B cell (primary cell): ENCODE data around the gene OSGEPL1. TPM values are rescaled to one million over a fixed set of nuclear protein-coding genes. Genes with fewer than 3 reads are reported as not detected.

Source experiments
- ATAC-seq: fragments of 200-7000 bp; cut with Tn5 transposase; one replicate; pipeline ENCODE4 v1.10.0; 2021; ENCODE audit warnings: low read depth, mild to moderate bottlenecking, moderate number of reproducible peaks, moderate library complexity
- CTCF ChIA-PET: fragments of 350-600 bp; sonication (Branson Sonifier 250); formaldehyde crosslinking; loops from one replicate; lab custom pipeline; 2021; ENCODE audit warnings: antibody characterized with exemption, inconsistent platforms; lab: Charles Lee
- POLR2A ChIA-PET: fragments of 350-600 bp; sonication (Branson Sonifier 250); formaldehyde crosslinking; loops from one replicate; lab custom pipeline; 2021; ENCODE audit warnings: antibody characterized with exemption; lab: Charles Lee
- DNase-seq: peaks from one replicate; pipeline ENCODE4 v3.0.0; 2013
- H2AFZ ChIP-seq: 2 replicates; pipeline ENCODE4 v1.6.1; 2012; ENCODE audit warnings: mild to moderate bottlenecking, low read depth, low read length; ENCODE audit not compliant: insufficient read depth, poor library complexity, severe bottlenecking
- H3K27ac ChIP-seq, 2 donors: 1 replicate in 1 of 2; 2 replicates in 1 of 2; pipeline ENCODE4 v1.5.1; 2012 to 2013; ENCODE audit warnings: low read length in 2 of 2, mild to moderate bottlenecking in 2 of 2, moderate library complexity in 1 of 2
- H3K27me3 ChIP-seq, 4 experiments: fragments of 200-600 bp in 1 of 4; sonication (generic) in 1 of 4; replicated peaks in 1 of 4; 1 replicate in 2 of 4; 2 replicates in 2 of 4; pipeline versions ENCODE4 v1.6.1 to v1.7.0; 2013 to 2016; ENCODE audit warnings: low read length in 3 of 4, mild to moderate bottlenecking in 2 of 4, mixed read lengths in 1 of 4, moderate library complexity in 1 of 4; ENCODE audit not compliant: insufficient read depth in 4 of 4, control insufficient read depth in 3 of 4; ENCODE audit errors: control extremely low read depth in 1 of 4
- H3K36me3 ChIP-seq, 2 experiments: replicated peaks in 1 of 2; 1 replicate in 1 of 2; 2 replicates in 1 of 2; pipeline versions ENCODE4 v1.6.1 to v1.7.1; 2013; ENCODE audit warnings: low read length in 1 of 2; ENCODE audit not compliant: insufficient read depth in 2 of 2, control insufficient read depth in 1 of 2; ENCODE audit errors: control extremely low read depth in 1 of 2, extremely low read depth in 1 of 2
- H3K4me1 ChIP-seq, 2 donors: fragments of 200-600 bp in 1 of 2; sonication (generic) in 1 of 2; 1 replicate in 1 of 2; 2 replicates in 1 of 2; pipeline versions ENCODE4 v1.5.1 to v1.6.1; 2013 to 2017; ENCODE audit warnings: low read length in 2 of 2; ENCODE audit not compliant: control insufficient read depth in 2 of 2, insufficient read depth in 2 of 2
- H3K4me2 ChIP-seq: replicated peaks from 2 replicates; pipeline ENCODE3; 2012; ENCODE audit warnings: mild to moderate bottlenecking, low read depth, low read length; ENCODE audit not compliant: poor library complexity, severe bottlenecking
- H3K4me3 ChIP-seq, 5 experiments: fragments of 200-600 bp in 1 of 5; sonication (generic) in 1 of 5; 1 replicate in 3 of 5; 2 replicates in 2 of 5; pipeline versions ENCODE4 v1.5.1 to v1.7.0; 2011 to 2016; ENCODE audit warnings: low read length in 4 of 5, mild to moderate bottlenecking in 4 of 5, low read depth in 2 of 5, control low read depth in 1 of 5, moderate library complexity in 1 of 5; ENCODE audit not compliant: insufficient read depth in 1 of 5; ENCODE audit errors: control extremely low read depth in 1 of 5, extremely low read depth in 1 of 5
- H3K79me2 ChIP-seq: fragments of 200-600 bp; sonication (generic); one replicate; pipeline ENCODE4 v1.6.0; 2016; ENCODE audit warnings: low read length; ENCODE audit not compliant: control insufficient read depth, insufficient read depth
- H3K9ac ChIP-seq: fragments of 200-600 bp; sonication (generic); 2 replicates; pipeline ENCODE4 v1.6.1; 2017; ENCODE audit warnings: mild to moderate bottlenecking, low read length, moderate library complexity
- H3K9me3 ChIP-seq, 3 donors: one replicate each; pipeline versions ENCODE4 v1.6.1 to v1.7.1; 2013; ENCODE audit warnings: low read length in 2 of 3; ENCODE audit not compliant: control insufficient read depth in 2 of 3, insufficient read depth in 1 of 3; ENCODE audit errors: control extremely low read depth in 1 of 3
- H4K20me1 ChIP-seq: 2 replicates; pipeline ENCODE4 v1.6.0; 2012; ENCODE audit warnings: mild to moderate bottlenecking, low read length; ENCODE audit not compliant: insufficient read depth, control insufficient read depth, poor library complexity, severe bottlenecking
- H3K27ac Mint-ChIP-seq: one replicate; pipeline ENCODE4 v1.8.0; 2021; ENCODE audit warnings: mixed read lengths
- H3K27me3 Mint-ChIP-seq: one replicate; pipeline ENCODE4 v1.8.0; 2021; ENCODE audit warnings: mixed read lengths
- H3K4me1 Mint-ChIP-seq: one replicate; pipeline ENCODE4 v1.8.0; 2021; ENCODE audit warnings: mixed read lengths
- H3K4me3 Mint-ChIP-seq: one replicate; pipeline ENCODE4 v1.8.0; 2021; ENCODE audit warnings: mixed read lengths
- H3K9me3 Mint-ChIP-seq: one replicate; pipeline ENCODE4 v1.8.0; 2022; ENCODE audit warnings: mixed read lengths; ENCODE audit not compliant: insufficient read depth
- EZH2 ChIP-seq: IDR thresholded peaks from 2 replicates; pipeline ENCODE4 v1.6.1; 2012; ENCODE audit warnings: borderline replicate concordance, low read depth, mild to moderate bottlenecking, moderate library complexity, low read length; ENCODE audit not compliant: insufficient read depth, poor library complexity, severe bottlenecking
- WGBS: methylation state at CpG from one replicate; pipeline ENCODE4 v1.1.5; 2013; ENCODE audit warnings: missing lambda C conversion rate; ENCODE audit not compliant: insufficient coverage; 5-methylcytosine and 5-hydroxymethylcytosine counted together
- intact Hi-C: fragments of 100-400 bp; cut with micrococcal nuclease; formaldehyde crosslinking; loops from one replicate; pipeline ENCODE4 v1.10.0; 2022
- polyA plus RNA-seq: library from polyadenylated mRNA; depleted of rRNA; stranded (reverse); fragments of >200 nt; gene quantifications from 2 replicates; pipeline ENCODE4 v1.2.3, GENCODE V29; 2012
- total RNA-seq, 2 donors: library from RNA; stranded (reverse); fragments of 120-200 nt in 1 of 2; gene quantifications; 1 replicate in 1 of 2; 2 replicates in 1 of 2; pipeline versions ENCODE4 v1.2.3 to v1.2.4, GENCODE V29; 2013 to 2022
- TF ChIP-seq, protein P1 (sequence below): fragments of 200-600 bp; IDR thresholded peaks from one replicate; pipeline ENCODE4 v1.8.0; 2022; ENCODE audit warnings: antibody characterized with exemption, mild to moderate bottlenecking

The OSGEPL1 gene
- total and polyA plus RNA-seq, 2 donors (not counting 1 experiment from before 2014, with no cell fraction given) = 8.3 to 12.6 TPM

DNA sequence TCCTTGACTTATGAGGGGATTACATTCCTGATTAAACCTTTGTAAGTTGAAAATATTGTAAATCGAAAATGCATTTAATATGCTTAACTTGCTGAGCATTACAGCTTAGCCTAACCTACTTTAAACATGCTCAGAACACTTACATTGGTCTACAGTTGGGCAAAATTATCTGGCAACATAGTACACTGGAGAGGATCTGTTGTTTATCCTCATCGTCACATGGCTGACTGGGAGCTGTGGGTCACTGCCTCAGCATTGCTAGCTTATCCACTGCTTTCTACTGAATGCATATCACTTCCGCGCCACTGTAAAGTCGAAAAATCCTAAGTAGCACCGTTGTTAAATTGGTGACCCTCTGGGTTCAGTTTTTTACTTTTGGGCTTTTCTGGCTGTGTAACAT lies 35.3 kb upstream of the OSGEPL1 start:
- Histone ChIP-seq H3K4me2 (no peak overlapping the region), H3K79me2 (no peaks in the 10 kb centered on the region), H3K36me3 (peaks cover 0 to 39% of the 10 kb centered on the region in 2 experiments), H3K9ac (no peak overlapping the region), H3K9me3 (no peaks in the 10 kb centered on the region), H2AFZ (no peak overlapping the region), H4K20me1 (no peaks in the 10 kb centered on the region), H3K4me1 (no peaks in the 10 kb centered on the region), H3K27me3 (no peaks in the 10 kb centered on the region), H3K4me3 (no peak overlapping the region), H3K27ac (no peak overlapping the region)
- DNase-seq (no peak), ATAC-seq (no peak)
- ChIA-PET CTCF (interaction anchor here (1.1 to 2.0 kb wide), 5 partner anchors 35 to 323 kb away, joined by 4 to 9 read pairs (median 4); partner anchors contain the start of gene OSGEPL1), POLR2A (no interaction called here)
- Mint-ChIP-seq H3K4me3 (no peak overlapping the region), H3K27ac (no peak overlapping the region), H3K9me3 (no peaks in the 10 kb centered on the region), H3K4me1 (peaks cover 6% of the 10 kb centered on the region), H3K27me3 (no peaks in the 10 kb centered on the region)
- no peak for TF ChIP-seq EZH2
- TF ChIP-seq, protein P1, sequence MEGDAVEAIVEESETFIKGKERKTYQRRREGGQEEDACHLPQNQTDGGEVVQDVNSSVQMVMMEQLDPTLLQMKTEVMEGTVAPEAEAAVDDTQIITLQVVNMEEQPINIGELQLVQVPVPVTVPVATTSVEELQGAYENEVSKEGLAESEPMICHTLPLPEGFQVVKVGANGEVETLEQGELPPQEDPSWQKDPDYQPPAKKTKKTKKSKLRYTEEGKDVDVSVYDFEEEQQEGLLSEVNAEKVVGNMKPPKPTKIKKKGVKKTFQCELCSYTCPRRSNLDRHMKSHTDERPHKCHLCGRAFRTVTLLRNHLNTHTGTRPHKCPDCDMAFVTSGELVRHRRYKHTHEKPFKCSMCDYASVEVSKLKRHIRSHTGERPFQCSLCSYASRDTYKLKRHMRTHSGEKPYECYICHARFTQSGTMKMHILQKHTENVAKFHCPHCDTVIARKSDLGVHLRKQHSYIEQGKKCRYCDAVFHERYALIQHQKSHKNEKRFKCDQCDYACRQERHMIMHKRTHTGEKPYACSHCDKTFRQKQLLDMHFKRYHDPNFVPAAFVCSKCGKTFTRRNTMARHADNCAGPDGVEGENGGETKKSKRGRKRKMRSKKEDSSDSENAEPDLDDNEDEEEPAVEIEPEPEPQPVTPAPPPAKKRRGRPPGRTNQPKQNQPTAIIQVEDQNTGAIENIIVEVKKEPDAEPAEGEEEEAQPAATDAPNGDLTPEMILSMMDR = no peak
- intact Hi-C loops = loop anchor here (2.0 to 10.0 kb wide), 2 partner anchors 53 to 273 kb away; no protein-coding TSS in a partner anchor
- WGBS = 97% methylated on average over 5 of the region's 6 CpGs

DNA sequence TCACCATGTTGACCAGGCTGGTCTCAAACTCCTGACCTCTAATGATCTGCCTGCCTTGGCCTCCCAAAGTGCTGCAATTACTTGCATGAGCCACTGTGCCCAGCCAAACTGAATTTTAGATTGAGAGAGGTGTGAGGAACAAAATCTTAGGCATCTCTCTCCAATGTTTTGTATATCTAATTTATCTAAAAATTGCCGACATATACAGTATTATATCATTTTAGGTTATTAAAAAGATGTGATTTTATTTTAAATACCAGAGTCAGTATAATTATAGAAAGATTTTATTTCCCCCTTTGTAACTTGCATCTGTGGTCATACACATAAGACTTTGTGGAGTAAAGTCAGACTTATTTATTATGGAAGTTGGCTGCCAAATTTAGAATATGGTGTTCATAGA lies 31.7 kb upstream of the OSGEPL1 start:
- ChIA-PET CTCF (no interaction called here), POLR2A (no interaction called here)
- ATAC-seq (no peak), DNase-seq (no peak)
- no peaks in the 10 kb centered on the region for H3K9me3 Mint-ChIP-seq
- no peaks in the 10 kb centered on the region for H3K27me3 Mint-ChIP-seq
- H4K20me1 ChIP-seq = peaks cover 10% of the 10 kb centered on the region
- peaks cover 14% of the 10 kb centered on the region for H3K79me2 ChIP-seq
- WGBS = no CpG with 5 or more reads among the region's 1 CpG
- H3K36me3 ChIP-seq = peaks cover 0 to 34% of the 10 kb centered on the region in 2 experiments
- no peak overlapping the region for H3K9ac ChIP-seq
- no peak overlapping the region for H3K4me2 ChIP-seq
- peaks cover 2% of the 10 kb centered on the region for H3K4me1 Mint-ChIP-seq
- no peaks in the 10 kb centered on the region for H3K4me1 ChIP-seq
- no peak overlapping the region for H3K4me3 Mint-ChIP-seq
- H3K27me3 ChIP-seq = no peaks in the 10 kb centered on the region
- no peak overlapping the region for H3K4me3 ChIP-seq
- no peak overlapping the region for H3K27ac Mint-ChIP-seq
- TF ChIP-seq, protein P1 = no peak
- TF ChIP-seq EZH2 = no peak
- no peak overlapping the region for H2AFZ ChIP-seq
- intact Hi-C loops = loop anchor here (10.0 kb wide), 1 partner anchor 50 kb away; no protein-coding TSS in a partner anchor
- no peak overlapping the region for H3K27ac ChIP-seq
- no peaks in the 10 kb centered on the region for H3K9me3 ChIP-seq
